Forelimb muscle (tissue), 1 donor: ENCODE results near the gene CLASP1. TPM values are rescaled to one million over a fixed set of nuclear protein-coding genes. Genes with fewer than 3 reads are reported as not detected.
"Not testable (repeated sequence)": the region's sequence is repeated elsewhere in the genome, so short reads cannot be mapped to it uniquely, and the experiment has no call there.

Experiments
- DNase-seq: peaks from one replicate; pipeline ENCODE4 v3.0.0-alpha.2; 2013; ENCODE audit warnings: low read depth
- polyA plus RNA-seq: library from polyadenylated mRNA; unstranded; fragments of 120-200 nt; gene quantifications from one replicate; pipeline ENCODE4 v1.2.1, GENCODE V29; 2013; ENCODE audit not compliant: insufficient read length

CLASP1 gene
- polyA plus RNA-seq, 1 donor, result 56.7 TPM

- DNase-seq, result no peak
Measured at GRCh38 chr2:121662656-121663055, 13.4 kb upstream of the CLASP1 start.

DNA sequence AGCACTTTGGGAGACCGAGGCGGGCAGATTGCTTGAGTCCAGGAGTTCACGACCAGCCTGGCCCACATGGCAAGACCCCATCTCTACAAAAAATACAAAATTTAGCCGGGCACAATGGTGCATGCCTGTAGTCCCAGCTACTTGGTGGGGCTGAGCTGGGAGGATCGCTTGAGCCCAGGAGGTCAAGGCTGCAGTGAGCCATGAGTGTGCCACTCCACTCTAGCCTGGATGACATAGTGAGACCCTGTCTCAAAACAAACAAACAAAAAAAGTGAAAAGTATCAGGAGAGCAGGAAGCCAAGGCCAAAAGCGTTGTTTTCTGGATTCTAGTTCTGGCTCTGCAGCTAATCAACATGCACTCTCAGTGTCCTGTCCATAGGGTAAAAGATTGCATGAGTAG is 10.7 kb upstream of the CLASP1 start:
- no peak for DNase-seq

DNA sequence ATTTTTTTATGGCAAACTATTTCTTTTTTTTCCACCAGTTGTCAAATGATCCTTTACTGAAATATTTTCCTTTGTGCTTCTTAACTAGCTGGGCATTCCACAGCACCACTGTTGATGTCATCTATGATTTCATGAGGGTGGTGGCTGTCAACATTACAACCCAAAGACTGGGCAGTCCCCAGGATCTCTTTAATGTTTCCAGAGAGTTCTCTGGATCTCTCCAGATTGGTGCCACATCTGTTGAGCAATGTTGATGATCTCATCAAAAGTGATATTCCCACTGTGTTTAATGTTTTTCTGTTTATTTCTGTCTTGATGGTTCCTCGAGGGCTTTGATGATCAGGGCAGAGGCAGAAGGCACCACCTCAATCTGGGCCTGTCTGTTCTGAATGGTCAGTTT is 9.1 kb upstream of the CLASP1 start:
- DNase-seq, result not testable (repeated sequence)

GRCh38 chr2:121653035-121653434 is 3.8 kb upstream of the CLASP1 start:
- no peak for DNase-seq

GRCh38 chr2:121650315-121650930 is 1.2 kb upstream of the CLASP1 start:
- no peak for DNase-seq

- DNase-seq, result peak; percentile 96
Measured at GRCh38 chr2:121649596-121650314, 493 bp upstream of the CLASP1 start.

DNA sequence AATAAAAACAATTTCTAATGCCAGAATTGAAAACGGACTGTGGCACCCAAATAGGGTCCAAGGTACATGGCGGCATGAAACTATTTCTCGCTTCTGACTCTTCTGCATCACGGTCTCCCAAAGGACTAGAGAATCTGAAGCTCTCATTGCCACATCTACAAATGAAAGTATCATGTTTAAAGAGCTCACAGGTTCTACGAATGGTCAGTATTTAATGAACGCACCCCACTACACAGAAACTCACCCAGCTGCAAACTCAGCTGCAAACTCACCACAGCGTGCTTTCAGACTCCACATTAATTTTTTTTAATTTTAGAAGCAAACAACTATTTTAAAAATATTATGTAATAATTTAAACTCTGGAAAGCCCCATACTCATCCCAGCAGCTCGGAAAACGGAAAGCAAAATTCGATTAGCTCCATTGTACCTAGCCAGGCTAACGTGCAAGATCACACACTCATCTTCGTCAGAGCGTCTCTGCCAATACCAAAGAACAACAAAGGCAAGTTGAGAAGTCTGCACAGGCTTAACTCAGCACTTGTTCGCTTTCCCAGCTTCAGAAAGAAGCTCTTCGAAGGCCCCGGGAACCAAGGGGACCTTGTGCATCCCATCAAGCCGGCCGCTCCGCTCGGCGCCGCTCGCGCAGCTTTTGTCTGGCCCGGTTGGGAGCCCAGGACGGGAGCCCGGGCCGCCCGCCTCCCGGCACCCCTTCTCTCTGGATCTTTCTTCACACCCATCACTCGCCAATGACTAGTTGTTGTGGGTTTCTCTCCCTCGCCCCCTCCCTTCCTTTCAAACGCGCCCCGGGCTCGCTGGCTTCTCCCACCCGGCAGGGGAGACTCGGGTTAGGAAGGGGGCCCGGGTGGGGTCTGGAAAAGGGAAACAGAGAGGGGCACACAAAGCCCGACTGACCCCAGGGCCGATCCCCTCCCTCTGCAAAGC is 785 bp downstream of the CLASP1 start:
- no peak for DNase-seq

DNA sequence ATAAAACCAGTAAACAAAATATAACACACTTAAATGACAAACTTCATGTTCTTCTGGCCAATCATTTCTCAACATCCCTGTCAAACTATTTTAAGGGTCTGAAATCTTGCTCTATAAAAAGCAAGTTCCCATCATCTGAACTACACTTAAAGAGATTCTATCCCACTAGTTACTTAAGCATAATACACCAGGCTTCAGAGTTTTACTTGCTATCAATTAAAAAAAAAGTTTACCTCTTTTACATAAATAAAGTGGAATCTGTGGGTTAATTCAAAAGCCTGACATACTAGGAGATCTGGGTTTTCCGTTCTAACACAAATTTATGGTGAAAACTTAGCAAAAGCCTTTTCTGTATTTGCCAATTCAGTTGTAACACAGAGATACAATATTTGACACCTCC is 1.9 kb downstream of the CLASP1 start:
- DNase-seq, result no peak

GRCh38 chr2:121644715-121645114 is 4.5 kb downstream of the CLASP1 start:
- DNase-seq, result no peak

- no peak for DNase-seq
Measured at GRCh38 chr2:121643877-121644276, 5.4 kb downstream of the CLASP1 start.

GRCh38 chr2:121640380-121641316 is 8.6 kb downstream of the CLASP1 start:
- DNase-seq, result no peak

- DNase-seq, result not testable (repeated sequence)
Measured at GRCh38 chr2:121639846-121640245, 9.4 kb downstream of the CLASP1 start.

- no peak for DNase-seq
Measured at GRCh38 chr2:121638333-121638732, 10.9 kb downstream of the CLASP1 start.

GRCh38 chr2:121635371-121635770 is 13.9 kb downstream of the CLASP1 start:
- no peak for DNase-seq

DNA sequence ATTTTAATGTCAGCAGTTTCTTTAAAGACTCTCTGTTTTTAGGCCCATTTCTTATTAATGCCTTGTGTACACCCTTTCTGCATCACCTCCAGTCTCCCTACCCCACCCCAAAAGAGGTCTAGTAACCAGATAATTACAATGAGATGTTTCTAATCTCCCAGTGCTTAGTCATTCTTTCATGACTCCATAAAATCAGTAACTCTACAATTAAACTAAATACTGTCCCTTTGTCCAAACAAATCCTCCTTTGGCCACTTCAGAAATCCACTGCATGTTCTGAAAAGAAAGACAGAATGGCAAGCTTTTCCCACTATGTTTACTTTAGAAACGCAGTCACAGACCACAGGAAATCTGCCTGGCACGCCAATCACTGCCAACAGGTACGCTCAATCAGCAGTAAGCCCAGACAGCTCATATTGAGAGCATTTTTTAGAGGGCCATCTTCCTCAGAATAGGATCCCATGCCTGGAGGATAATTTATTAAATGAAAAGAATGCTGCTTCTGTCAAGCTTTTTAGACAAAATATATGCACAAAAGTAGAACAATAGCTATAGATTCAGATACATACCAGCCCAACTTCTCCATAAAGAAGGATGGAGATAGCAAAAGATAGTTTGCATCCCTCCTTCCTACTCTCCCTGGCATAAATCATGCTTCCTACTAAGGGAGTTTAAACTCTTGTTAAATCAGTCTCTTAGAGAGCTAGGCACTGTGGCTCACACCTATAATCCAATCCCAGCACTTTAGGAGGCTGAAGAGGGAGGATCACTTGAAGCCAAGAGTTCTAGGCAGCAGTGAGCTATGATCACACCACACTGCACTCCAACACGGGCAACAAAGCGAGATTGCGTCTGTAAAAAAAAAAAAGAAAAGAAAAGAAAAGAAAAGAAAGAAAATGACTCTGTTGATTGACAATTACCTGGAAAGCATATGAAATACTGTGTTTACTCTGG is 14.6 kb downstream of the CLASP1 start:
- DNase-seq, result no peak

DNA sequence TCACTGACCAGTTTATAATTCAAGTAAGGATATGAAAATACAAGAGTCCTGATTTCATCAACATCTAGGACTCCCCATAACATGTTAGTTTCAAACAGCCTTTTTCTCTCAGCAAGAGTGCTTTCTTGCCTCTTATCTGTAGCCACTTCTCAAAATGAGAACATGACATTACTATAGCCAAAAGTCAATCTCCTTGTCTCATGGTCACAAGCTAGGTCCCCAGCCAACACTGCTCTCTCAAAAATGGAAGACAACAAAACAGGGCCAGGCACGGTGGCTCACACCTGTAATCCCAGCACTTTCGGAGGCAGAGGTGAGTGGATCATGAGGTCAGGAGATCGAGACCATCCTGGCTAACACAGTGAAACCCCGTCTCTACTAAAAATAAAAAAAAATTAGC is 15.8 kb downstream of the CLASP1 start:
- no peak for DNase-seq

DNA sequence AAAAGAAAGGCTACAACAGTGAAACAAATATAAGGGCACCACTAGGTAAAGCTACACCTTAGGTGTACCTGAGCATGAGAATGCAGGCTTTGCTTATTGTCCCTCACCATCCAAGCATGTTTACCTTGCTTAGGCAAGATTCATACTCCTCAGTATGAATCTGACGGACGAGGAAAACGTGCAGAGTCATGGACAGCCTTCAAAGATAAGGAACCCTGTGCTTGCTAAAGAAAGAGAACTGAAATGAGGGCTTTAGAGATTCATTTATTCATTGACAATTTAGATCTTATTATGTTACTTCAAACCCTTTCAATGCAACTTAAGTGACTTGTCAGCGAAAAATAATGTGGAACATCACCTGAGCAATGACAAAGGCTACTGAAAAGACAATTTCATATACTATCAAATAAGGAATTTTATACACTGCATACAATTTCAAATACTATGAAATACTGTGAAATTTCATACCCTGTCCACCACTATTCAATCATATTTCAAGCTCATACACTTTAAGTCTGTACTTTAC is 21.7 kb downstream of the CLASP1 start:
- no peak for DNase-seq

- no peak for DNase-seq
Measured at GRCh38 chr2:121626777-121627524, 22.3 kb downstream of the CLASP1 start.

- DNase-seq, result no peak
Measured at GRCh38 chr2:121625953-121626352, 23.3 kb downstream of the CLASP1 start.
